Measurements from ENCODE around the gene PERM1.

PERM1 gene

DNA sequence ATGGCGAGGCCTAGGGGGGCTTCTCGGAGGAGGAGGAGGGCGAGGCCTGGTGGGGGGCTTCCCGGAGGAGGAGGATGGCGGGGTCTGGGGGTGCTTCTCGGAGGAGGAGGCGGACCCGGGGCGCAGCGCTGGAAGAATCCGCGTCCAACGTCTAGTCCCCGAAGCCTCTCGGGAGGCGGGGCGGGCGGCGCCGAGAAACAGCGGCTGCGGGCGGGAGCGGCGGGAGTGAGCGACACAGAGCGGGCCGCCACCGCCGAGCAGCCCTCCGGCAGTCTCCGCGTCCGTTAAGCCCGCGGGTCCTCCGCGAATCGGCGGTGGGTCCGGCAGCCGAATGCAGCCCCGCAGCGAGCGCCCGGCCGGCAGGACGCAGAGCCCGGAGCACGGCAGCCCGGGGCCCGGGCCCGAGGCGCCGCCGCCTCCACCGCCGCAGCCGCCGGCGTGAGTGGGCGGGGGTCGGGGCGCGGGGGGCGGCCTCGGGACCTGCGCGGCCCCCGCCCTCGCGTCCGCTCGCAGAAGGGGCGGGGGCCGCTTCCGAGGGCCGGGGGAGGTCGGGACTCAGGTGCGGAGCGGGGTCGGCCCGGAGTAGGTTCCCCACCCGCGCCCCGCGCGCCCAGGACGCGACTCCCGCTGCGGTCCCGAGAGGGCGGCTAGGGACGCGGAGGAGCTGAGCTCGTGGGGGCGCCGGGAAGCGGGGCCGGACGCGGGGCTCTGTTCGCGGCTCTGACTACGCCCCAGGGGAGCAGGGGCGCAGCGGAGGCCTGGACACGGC is 21.3 kb downstream of the PERM1 start, which contains the start of gene KLHL17:
Gene KLHL17 (plus strand): TSS at position 222 of the 769 bp plus-strand sequence. CDS start 110 bp downstream, at position 332.
- Histone ChIP-seq H3K36me3 (ENCODE audit: insufficient read depth, low read length) (peaks cover 6% of the 10 kb centered on the region; the same call in 1 of the 2 replicates), H4K20me1 (ENCODE audit: insufficient read depth, low read length, poor library complexity, severe bottlenecking) (peaks cover 14% of the 10 kb centered on the region), H3K9me3 (ENCODE audit: insufficient read depth, low read depth, low read length) (no peaks in the 10 kb centered on the region), H3K9ac (ENCODE audit: low read depth, low read length, poor library complexity, severe bottlenecking) (peak within 1 kb of the TSS; percentile 97), H2AFZ (ENCODE audit: low read length) (peak within 1 kb of the TSS; percentile 87), H3K79me2 (ENCODE audit: insufficient read depth, low read length) (peaks cover 29% of the 10 kb centered on the region), H3K9me2 (replicated peaks; ENCODE audit: low read depth, low read length) (no peaks in the 10 kb centered on the region), H3K4me1 (ENCODE audit: insufficient read depth, low read length, poor library complexity, severe bottlenecking) (peaks cover 15% of the 10 kb centered on the region), H3F3A (ENCODE audit: low read depth) (no peaks in the 10 kb centered on the region), H3K27me3 (ENCODE audit: insufficient read depth, low read length, poor library complexity, severe bottlenecking) (no peaks in the 10 kb centered on the region), H3K4me2 (ENCODE audit: low read depth, low read length, poor library complexity, severe bottlenecking) (peak within 1 kb of the TSS; percentile 98), H3K4me3 (ENCODE audit: low read length, poor library complexity, severe bottlenecking) (peak within 1 kb of the TSS; percentile 100)
- no peak for TF ChIP-seq EZH2phosphoT487 (IDR thresholded peaks at IDR 0.05; ENCODE audit: borderline replicate concordance)
- TF ChIP-seq, protein P1, sequence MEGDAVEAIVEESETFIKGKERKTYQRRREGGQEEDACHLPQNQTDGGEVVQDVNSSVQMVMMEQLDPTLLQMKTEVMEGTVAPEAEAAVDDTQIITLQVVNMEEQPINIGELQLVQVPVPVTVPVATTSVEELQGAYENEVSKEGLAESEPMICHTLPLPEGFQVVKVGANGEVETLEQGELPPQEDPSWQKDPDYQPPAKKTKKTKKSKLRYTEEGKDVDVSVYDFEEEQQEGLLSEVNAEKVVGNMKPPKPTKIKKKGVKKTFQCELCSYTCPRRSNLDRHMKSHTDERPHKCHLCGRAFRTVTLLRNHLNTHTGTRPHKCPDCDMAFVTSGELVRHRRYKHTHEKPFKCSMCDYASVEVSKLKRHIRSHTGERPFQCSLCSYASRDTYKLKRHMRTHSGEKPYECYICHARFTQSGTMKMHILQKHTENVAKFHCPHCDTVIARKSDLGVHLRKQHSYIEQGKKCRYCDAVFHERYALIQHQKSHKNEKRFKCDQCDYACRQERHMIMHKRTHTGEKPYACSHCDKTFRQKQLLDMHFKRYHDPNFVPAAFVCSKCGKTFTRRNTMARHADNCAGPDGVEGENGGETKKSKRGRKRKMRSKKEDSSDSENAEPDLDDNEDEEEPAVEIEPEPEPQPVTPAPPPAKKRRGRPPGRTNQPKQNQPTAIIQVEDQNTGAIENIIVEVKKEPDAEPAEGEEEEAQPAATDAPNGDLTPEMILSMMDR (conservative IDR thresholded peaks at IDR 0.05; ENCODE audit: low read length), result no peak

GRCh38 chr1:959731-960362 is 22.0 kb downstream of the PERM1 start:
- peaks cover 15% of the 10 kb centered on the region for H3K4me1 ChIP-seq (ENCODE audit: insufficient read depth, low read length, poor library complexity, severe bottlenecking)
- H3K27me3 ChIP-seq (ENCODE audit: insufficient read depth, low read length, poor library complexity, severe bottlenecking), result no peaks in the 10 kb centered on the region
- H3K79me2 ChIP-seq (ENCODE audit: insufficient read depth, low read length), result peaks cover 29% of the 10 kb centered on the region
- H2AFZ ChIP-seq (ENCODE audit: low read length), result peak overlapping the region; percentile 87
- H4K20me1 ChIP-seq (ENCODE audit: insufficient read depth, low read length, poor library complexity, severe bottlenecking), result peaks cover 14% of the 10 kb centered on the region
- H3K4me3 ChIP-seq (ENCODE audit: low read length, poor library complexity, severe bottlenecking), result peak overlapping the region; percentile 100
- H3K36me3 ChIP-seq (ENCODE audit: insufficient read depth, low read length), result peaks cover 13% of the 10 kb centered on the region; the same call in 1 of the 2 replicates
- peak overlapping the region; percentile 98 for H3K4me2 ChIP-seq (ENCODE audit: low read depth, low read length, poor library complexity, severe bottlenecking)
- H3F3A ChIP-seq (ENCODE audit: low read depth), result no peaks in the 10 kb centered on the region
- peak overlapping the region; percentile 97 for H3K9ac ChIP-seq (ENCODE audit: low read depth, low read length, poor library complexity, severe bottlenecking)
- H3K9me2 ChIP-seq (replicated peaks; ENCODE audit: low read depth, low read length), result no peaks in the 10 kb centered on the region
- TF ChIP-seq EZH2phosphoT487 (IDR thresholded peaks at IDR 0.05; ENCODE audit: borderline replicate concordance), result no peak
- TF ChIP-seq, protein P1 (conservative IDR thresholded peaks at IDR 0.05; ENCODE audit: low read length), result no peak
- no peaks in the 10 kb centered on the region for H3K9me3 ChIP-seq (ENCODE audit: insufficient read depth, low read depth, low read length)

DNA sequence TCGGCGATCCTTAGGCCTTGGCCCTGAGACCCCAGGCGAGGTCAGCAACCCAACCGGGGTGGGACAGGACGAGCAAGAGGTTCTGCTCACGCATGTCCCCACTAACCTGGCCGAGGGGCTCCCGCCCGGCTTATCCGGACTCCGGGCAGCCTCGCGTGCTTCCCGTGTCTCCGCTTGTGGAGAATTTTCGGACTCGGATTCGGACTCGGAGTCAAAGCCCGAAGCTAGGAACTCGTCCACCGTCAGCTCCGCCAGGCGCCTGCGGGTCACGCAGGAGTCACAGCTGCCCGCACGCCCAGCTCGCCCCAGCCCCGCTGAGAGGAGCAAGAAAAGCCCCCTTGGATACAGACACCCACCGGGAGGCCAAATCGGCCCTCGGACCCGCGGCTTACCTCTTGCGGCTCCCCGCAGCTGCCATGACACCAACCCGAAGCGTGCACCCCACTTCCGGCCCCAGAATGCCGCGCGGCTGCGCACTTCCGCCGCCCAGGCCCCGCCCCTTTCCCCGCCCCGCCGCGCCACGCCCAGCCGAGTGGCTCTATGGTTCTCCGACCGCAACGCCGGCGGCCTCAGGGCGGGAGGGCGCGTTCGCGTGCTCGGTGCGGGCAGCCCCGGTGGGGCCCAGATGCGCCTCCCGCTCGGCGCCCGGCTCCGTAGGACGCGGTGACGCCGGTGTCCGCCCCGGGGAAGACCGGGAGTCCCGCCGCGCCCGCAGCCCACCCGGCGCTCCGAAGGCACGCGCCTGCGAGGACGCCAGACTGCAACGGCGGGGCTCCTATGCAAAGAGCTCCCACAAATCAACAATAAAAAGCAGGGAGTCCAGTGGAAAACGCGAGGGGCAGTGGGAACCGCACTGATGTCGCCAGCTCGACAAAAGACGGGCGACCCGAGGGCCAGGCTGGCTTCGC is 22.8 kb downstream of the PERM1 start, which contains the start of gene NOC2L:
Gene NOC2L (minus strand): TSS at position 434 of the 908 bp plus-strand sequence. CDS start 16 bp downstream, at position 418.
- Histone ChIP-seq H3K36me3 (ENCODE audit: insufficient read depth, low read length) (peaks cover 18% of the 10 kb centered on the region; the same call in 1 of the 2 replicates), H3K4me3 (ENCODE audit: low read length, poor library complexity, severe bottlenecking) (peak within 1 kb of the TSS; percentile 100), H3K79me2 (ENCODE audit: insufficient read depth, low read length) (peaks cover 29% of the 10 kb centered on the region), H3F3A (ENCODE audit: low read depth) (no peaks in the 10 kb centered on the region), H3K9ac (ENCODE audit: low read depth, low read length, poor library complexity, severe bottlenecking) (peak within 1 kb of the TSS; percentile 97), H3K4me1 (ENCODE audit: insufficient read depth, low read length, poor library complexity, severe bottlenecking) (peaks cover 15% of the 10 kb centered on the region), H3K9me3 (ENCODE audit: insufficient read depth, low read depth, low read length) (no peaks in the 10 kb centered on the region), H2AFZ (ENCODE audit: low read length) (peak within 1 kb of the TSS; percentile 87), H3K9me2 (replicated peaks; ENCODE audit: low read depth, low read length) (no peaks in the 10 kb centered on the region), H3K27me3 (ENCODE audit: insufficient read depth, low read length, poor library complexity, severe bottlenecking) (no peaks in the 10 kb centered on the region), H3K4me2 (ENCODE audit: low read depth, low read length, poor library complexity, severe bottlenecking) (peak within 1 kb of the TSS; percentile 98), H4K20me1 (ENCODE audit: insufficient read depth, low read length, poor library complexity, severe bottlenecking) (peaks cover 14% of the 10 kb centered on the region)
- TF ChIP-seq, protein P1 (conservative IDR thresholded peaks at IDR 0.05; ENCODE audit: low read length), result no peak
- no peak for TF ChIP-seq EZH2phosphoT487 (IDR thresholded peaks at IDR 0.05; ENCODE audit: borderline replicate concordance)

Measured in Loucy (cell line).